ENCODE data around the gene MRPS2.
A peak's percentile ranks its signal among the peaks of the same experiment; 100 is the strongest.

DNA sequence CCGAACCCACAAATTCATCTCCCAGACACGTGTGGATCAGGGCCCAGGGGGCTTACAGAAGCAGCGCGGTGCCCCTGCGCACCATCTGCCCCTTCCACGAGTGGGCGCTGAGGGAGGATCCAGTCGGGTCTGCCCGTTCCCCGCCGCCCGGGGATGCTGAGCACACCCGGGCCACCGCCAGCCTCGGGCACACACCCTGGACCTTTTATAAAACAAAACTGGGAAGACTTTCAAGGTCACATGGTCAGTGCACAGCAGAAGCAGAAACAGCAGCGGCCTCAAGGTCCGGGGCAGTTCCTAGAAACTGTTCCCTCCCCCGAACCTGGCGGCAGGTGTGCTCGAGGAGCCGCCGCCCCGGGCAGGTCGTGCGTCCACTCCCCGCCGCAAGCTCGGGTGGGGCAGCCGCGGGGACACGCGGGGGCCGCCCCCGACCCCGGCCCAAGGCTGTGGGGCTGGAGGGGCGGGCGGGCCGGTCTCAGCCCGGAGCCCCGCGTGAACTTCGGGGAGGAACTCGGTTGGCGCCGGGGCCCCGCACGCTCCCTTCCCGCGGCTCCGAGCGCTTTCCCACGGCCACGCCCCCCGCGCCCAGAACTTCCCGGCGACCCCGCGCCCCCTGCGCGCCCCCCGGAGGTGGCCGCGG is 21.5 kb upstream of the MRPS2 start:
- TF ChIP-seq EZH2 (IDR thresholded peaks at IDR 0.05; ENCODE audit: borderline replicate concordance, insufficient read depth, low read length, poor library complexity, severe bottlenecking) (no peak), POLR2AphosphoS5 (IDR thresholded peaks at IDR 0.05) (no peak), MXI1 (conservative IDR thresholded peaks at IDR 0.05; ENCODE audit: poor library complexity, severe bottlenecking) (no peak), RAD21 (conservative IDR thresholded peaks at IDR 0.05) (no peak), EP300 (conservative IDR thresholded peaks at IDR 0.05; ENCODE audit: poor library complexity, severe bottlenecking) (no peak), TAF1 (IDR thresholded peaks at IDR 0.05; ENCODE audit: low read depth) (no peak), SMC3 (conservative IDR thresholded peaks at IDR 0.05; ENCODE audit: poor library complexity) (no peak)
- TF ChIP-seq, protein P1, sequence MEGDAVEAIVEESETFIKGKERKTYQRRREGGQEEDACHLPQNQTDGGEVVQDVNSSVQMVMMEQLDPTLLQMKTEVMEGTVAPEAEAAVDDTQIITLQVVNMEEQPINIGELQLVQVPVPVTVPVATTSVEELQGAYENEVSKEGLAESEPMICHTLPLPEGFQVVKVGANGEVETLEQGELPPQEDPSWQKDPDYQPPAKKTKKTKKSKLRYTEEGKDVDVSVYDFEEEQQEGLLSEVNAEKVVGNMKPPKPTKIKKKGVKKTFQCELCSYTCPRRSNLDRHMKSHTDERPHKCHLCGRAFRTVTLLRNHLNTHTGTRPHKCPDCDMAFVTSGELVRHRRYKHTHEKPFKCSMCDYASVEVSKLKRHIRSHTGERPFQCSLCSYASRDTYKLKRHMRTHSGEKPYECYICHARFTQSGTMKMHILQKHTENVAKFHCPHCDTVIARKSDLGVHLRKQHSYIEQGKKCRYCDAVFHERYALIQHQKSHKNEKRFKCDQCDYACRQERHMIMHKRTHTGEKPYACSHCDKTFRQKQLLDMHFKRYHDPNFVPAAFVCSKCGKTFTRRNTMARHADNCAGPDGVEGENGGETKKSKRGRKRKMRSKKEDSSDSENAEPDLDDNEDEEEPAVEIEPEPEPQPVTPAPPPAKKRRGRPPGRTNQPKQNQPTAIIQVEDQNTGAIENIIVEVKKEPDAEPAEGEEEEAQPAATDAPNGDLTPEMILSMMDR (IDR thresholded peaks at IDR 0.05; ENCODE audit: poor library complexity, severe bottlenecking), result peak; percentile 63
- TF ChIP-seq, protein P2, sequence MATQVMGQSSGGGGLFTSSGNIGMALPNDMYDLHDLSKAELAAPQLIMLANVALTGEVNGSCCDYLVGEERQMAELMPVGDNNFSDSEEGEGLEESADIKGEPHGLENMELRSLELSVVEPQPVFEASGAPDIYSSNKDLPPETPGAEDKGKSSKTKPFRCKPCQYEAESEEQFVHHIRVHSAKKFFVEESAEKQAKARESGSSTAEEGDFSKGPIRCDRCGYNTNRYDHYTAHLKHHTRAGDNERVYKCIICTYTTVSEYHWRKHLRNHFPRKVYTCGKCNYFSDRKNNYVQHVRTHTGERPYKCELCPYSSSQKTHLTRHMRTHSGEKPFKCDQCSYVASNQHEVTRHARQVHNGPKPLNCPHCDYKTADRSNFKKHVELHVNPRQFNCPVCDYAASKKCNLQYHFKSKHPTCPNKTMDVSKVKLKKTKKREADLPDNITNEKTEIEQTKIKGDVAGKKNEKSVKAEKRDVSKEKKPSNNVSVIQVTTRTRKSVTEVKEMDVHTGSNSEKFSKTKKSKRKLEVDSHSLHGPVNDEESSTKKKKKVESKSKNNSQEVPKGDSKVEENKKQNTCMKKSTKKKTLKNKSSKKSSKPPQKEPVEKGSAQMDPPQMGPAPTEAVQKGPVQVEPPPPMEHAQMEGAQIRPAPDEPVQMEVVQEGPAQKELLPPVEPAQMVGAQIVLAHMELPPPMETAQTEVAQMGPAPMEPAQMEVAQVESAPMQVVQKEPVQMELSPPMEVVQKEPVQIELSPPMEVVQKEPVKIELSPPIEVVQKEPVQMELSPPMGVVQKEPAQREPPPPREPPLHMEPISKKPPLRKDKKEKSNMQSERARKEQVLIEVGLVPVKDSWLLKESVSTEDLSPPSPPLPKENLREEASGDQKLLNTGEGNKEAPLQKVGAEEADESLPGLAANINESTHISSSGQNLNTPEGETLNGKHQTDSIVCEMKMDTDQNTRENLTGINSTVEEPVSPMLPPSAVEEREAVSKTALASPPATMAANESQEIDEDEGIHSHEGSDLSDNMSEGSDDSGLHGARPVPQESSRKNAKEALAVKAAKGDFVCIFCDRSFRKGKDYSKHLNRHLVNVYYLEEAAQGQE (IDR thresholded peaks at IDR 0.05; ENCODE audit: borderline replicate concordance), result no peak

Measured in neural cell (in vitro differentiated cells).